ENCODE results near the gene DMBX1.

DNA sequence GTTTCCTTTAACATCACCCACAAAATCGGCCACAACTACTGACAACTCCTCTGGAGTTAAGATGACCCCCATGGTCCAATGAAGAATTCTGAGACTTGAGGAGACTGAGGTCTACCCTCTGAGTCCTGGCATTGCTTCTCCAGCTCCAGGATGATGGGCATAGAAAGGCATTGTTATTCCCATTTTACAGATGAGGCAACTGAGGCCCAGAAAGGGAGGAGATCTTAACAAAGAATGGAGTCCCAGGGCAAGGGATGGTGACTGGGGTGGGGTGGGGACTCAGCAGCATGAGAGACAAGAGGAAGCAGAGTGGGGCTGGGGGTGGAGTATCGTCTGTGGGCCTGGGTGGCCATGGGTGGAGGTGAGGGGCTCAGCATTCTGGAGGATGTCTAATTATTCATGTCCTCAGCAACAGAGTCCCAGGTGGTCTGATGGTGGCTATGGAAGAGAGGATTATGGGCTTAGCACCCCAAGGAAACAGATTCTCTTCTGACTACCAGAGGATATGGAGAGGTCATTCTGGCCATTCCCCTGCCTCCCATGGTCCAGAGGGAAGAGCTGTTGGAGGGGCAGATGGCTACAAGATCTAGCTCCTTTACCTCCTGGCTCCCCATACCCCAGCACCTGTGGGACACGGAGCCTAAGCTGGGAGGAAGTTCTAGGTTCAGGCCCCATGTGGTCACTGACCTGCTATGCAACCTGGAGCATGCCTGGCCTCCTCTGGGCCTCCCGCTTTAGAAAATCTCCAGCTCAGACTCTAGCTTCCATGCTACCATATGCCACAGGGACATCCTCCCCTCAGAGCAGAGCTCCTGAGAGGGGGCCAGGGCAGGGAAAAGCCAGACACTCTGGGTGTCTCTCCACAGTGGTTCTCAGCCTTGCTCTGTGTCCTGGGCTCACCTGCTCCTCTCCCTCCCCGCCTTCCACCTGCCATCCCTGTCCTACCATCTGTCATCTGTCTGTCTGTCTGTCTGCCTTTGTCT lies 37.4 kb upstream of the DMBX1 start:
- TF ChIP-seq, protein P1, sequence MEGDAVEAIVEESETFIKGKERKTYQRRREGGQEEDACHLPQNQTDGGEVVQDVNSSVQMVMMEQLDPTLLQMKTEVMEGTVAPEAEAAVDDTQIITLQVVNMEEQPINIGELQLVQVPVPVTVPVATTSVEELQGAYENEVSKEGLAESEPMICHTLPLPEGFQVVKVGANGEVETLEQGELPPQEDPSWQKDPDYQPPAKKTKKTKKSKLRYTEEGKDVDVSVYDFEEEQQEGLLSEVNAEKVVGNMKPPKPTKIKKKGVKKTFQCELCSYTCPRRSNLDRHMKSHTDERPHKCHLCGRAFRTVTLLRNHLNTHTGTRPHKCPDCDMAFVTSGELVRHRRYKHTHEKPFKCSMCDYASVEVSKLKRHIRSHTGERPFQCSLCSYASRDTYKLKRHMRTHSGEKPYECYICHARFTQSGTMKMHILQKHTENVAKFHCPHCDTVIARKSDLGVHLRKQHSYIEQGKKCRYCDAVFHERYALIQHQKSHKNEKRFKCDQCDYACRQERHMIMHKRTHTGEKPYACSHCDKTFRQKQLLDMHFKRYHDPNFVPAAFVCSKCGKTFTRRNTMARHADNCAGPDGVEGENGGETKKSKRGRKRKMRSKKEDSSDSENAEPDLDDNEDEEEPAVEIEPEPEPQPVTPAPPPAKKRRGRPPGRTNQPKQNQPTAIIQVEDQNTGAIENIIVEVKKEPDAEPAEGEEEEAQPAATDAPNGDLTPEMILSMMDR (IDR thresholded peaks at IDR 0.05): no peak
- TF ChIP-seq POLR2A (IDR thresholded peaks at IDR 0.05): no peak
- TF ChIP-seq EP300 (IDR thresholded peaks at IDR 0.05): no peak
- TF ChIP-seq POLR2AphosphoS5 (IDR thresholded peaks at IDR 0.05): no peak

Data from sigmoid colon (tissue), 4 donors.